ENCODE measurements around the gene SLC35F4.
"Not testable (repeated sequence)": the region's sequence is repeated elsewhere in the genome, so short reads cannot be mapped to it uniquely, and the experiment has no call there.

SLC35F4 gene

DNA sequence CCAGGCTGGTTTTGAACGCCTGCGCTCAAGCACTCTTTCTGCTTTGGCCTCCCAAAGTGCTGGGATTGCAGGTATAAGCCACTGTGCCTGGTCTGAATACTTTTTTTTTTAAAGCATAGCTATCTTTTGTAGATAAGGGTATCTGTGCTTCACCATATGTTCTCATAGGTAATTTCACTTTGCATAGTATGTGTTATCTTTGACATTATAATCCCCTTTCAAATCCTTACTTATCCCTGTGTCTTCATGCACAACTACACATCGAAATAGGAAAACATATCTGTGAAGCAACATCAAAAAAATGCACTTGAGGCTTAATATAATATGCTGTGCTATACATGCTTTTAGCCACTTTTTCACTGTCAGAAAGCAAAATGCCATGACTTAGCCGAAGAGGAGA, 94.1 kb downstream of the SLC35F4 start:
- DNase-seq: no peak

GRCh38 chr14:57769863-57770523, 95.9 kb downstream of the SLC35F4 start:
- no peak for DNase-seq

- no peak for DNase-seq
These were observed 104.1 kb downstream of the SLC35F4 start for GRCh38 chr14:57761800-57762199.

- no peak for DNase-seq
These were observed 105.0 kb downstream of the SLC35F4 start for GRCh38 chr14:57760896-57761295.

DNA sequence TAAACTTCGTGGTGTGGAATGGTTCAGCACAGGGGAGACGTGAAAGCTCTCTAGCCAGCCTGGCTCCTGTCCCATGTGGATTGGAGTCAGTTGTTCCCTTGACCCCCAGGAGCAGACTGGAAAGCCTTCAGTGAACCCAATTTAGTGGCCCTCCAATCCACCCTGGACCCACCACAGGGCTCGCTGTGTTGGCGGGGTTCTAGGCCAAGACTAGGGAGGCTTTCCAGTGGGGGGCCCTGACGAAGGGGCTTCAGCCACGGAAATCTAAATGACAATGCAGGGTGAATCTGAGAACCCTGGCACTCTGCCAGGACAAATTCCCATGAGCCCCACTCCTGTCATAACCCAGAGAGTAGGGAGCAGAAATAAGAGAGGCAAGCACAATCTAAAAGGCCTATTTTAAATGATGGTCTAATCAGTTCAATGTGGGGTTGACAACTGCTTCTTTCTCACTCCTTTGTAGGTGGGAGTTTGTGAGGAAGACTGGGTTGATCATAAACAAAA, 110.8 kb downstream of the SLC35F4 start:
- DNase-seq: no peak

GRCh38 chr14:57754527-57754926, 111.4 kb downstream of the SLC35F4 start:
- no peak for DNase-seq

GRCh38 chr14:57753821-57754220, 112.1 kb downstream of the SLC35F4 start:
- DNase-seq: no peak

DNA sequence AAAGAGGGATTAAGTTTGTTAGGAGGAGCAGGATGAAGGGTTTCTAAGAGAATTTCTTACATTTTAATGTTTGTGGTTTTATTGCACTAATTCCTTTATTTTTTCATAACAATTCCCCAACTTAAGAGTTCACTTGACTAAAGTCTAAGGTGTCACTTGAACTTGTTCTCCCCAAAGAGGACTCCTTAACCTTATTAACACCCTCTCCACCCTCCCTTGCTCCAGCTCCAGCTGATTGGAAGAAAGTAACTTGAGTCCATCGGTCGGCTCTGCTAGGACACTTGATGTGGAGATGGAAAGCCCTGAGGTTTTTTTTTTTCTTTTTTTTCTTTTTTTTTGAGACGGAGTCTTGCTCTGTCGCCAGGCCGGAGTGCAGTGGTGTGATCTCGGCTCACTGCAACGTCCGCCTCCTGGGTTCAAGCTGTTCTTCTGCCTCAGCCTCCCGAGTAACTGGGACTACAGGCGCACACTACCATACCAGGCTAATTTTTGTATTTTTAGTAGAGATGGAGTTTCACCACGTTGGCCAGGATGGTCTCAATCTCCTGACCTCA, 113.7 kb downstream of the SLC35F4 start:
- not testable (repeated sequence) for DNase-seq

DNA sequence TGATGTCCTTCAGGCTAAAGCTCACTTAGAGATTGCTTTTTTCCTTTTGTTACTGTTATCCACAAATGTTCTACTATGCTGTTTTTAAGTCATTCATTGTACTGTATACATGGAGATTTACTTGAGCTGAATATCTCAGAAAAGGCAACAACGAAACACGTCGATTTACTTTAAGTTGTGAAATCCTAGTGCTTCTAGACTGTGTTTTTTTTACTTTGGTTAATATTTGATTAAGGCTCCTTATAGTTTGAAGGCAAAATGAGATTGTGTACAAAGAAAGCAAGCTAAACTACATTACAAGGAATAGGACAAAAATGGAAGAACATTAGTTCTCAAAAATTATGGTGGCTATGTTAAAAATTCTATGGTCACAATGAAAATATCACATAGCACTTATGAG, 114.5 kb downstream of the SLC35F4 start:
- DNase-seq: no peak

- DNase-seq: no peak
These were observed 116.6 kb downstream of the SLC35F4 start for GRCh38 chr14:57749267-57749666.

DNA sequence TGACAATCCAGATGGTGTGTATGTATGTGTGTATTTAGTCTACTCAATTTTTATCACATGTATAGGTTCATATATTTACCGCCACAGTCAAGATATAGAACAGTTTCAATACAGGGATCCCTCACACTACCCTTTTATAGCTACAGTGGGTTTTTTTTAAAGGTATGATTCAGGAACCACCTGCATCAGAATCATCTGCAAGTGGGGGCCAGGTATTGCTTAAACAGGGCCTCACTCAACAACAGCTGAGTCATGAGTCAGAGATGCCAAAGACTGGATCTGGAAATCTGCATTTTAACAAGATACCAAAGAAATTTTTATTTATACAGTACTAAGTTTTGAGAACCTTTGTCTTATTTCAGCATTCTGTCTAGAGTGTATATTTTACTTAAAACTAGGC, 117.6 kb downstream of the SLC35F4 start:
- DNase-seq: no peak

- DNase-seq: no peak
These were observed 118.9 kb downstream of the SLC35F4 start for GRCh38 chr14:57747036-57747435.

DNA sequence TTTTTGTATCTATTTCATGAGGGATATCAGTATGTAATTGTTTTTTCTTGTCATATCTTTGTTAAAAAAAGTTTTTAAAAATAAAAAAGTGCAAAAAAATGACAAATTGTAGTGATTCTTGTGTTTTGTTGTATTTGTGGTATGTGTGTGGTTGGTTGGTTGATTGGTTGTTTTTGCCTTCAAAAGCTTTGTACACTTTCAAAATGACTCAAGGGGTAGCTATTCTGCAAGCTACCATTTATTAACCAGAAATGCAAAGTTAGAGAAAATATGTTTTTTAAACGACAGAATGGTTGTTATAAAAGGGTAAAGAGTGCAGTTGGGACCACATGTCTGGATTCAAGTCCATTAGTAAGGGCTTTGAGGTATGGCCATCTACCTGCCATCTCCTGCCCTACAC, 119.3 kb downstream of the SLC35F4 start:
- no peak for DNase-seq

DNA sequence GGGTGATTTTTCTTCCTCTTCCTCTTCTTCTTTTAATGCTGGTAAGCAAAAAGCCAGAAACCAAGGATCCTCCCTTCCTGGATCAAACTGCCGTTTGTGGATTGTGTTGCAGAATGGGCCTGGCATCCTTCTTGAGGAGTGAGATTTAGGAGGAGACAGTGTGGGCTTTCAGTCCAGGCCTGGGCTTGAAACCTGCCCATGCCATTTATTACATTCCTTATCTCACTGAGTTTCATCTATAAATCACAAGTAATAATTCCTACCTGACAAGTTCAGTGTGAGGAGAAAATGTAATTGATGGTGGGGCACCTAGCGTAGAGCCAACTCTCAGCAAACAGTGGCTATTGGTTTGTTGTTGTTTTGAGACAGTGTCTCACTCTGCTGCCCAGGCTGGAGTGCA, 126.4 kb downstream of the SLC35F4 start:
- DNase-seq: no peak

DNA sequence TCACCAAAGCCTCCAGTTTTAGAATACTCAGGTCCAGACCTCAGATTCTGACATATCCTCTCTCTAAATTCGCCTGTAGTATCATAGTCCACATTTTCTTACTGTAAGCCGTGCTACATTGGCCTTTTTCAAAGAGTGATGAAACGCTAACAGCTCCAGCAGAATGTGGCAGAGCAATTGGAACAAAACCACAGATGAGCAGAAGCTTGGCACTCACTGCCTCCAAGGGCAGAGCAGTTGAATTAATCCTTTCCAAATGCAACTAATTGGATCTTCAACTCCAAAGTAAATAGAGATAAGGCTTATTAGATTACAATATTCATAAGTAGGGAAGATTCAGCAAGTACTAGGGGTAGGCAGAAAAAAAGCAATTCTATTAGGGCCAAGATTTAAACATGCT, 128.3 kb downstream of the SLC35F4 start:
- no peak for DNase-seq

DNA sequence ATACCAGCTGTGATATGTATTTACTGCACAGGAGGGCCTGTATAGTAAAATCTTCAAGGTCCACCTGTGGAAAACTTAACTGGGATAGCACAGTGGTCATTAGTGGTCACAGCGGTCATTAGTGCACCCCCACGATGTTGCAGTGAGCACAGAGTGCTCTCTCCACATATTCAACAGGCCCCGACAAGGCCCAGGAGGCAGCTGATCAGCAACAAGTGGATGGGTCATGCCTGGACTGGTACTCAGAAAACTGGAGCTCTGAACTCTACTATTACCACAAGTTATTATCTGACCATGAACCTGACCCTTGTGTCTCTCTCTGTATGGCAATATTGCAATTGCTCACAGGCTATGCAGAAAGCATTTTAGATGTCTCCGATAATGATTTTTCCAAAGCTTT, 129.5 kb downstream of the SLC35F4 start:
- no peak for DNase-seq

DNA sequence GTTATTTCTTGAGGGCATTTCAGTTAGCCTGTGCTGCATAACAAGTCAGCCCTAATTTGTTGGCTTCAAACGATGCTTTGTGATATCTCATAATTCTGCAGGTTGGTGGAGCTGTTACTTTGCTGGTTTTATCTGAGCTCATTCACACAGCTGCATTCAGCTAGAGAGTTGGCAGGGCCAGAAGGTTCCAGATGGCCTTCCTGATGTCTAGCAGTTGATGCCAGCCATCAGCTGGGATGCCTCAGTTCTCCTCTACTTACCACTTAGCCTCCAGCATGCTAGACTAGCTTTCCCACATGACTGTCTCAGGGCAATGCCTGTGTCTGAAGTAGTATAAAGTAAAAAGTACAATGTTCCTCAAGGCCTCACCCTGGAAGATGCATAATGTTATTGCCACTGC, 130.6 kb downstream of the SLC35F4 start:
- DNase-seq: no peak

DNA sequence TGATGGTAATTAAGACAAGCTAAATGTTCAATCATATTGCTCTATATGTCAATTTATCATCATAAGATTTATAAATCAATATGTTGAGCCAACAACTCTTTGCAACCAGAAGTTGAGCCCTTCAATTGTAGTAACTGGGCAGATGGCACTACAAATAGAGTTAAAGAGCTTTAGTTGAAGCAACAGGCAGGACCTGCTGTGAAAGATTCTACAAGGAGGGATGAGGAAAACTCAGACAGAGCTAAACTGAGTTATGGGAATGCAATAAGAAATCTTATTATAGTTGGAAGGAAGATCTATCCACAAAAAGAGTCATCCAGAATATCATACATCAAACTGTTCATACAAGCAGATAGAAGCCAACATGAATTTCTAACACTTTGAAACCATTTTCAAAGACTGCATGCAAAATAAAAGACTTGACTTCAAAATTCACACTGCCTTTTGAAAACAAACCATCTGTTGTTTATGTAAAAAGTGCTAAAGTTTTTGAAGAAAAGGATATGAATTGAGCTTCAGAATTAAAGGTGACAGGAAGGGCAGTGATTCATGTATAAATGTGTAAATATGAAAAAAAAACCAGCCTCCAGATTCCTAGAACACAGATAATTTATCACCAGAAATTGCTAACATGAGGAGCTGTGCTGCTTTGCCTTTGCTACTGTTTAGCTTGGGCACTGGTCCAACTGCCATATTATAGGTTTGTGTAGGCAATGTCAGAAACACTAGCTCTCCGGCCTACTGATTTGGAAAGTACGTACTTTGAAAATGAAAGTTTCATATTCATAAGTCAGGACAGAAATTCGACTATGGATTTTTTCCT, 133.2 kb downstream of the SLC35F4 start:
- DNase-seq: no peak

DNA sequence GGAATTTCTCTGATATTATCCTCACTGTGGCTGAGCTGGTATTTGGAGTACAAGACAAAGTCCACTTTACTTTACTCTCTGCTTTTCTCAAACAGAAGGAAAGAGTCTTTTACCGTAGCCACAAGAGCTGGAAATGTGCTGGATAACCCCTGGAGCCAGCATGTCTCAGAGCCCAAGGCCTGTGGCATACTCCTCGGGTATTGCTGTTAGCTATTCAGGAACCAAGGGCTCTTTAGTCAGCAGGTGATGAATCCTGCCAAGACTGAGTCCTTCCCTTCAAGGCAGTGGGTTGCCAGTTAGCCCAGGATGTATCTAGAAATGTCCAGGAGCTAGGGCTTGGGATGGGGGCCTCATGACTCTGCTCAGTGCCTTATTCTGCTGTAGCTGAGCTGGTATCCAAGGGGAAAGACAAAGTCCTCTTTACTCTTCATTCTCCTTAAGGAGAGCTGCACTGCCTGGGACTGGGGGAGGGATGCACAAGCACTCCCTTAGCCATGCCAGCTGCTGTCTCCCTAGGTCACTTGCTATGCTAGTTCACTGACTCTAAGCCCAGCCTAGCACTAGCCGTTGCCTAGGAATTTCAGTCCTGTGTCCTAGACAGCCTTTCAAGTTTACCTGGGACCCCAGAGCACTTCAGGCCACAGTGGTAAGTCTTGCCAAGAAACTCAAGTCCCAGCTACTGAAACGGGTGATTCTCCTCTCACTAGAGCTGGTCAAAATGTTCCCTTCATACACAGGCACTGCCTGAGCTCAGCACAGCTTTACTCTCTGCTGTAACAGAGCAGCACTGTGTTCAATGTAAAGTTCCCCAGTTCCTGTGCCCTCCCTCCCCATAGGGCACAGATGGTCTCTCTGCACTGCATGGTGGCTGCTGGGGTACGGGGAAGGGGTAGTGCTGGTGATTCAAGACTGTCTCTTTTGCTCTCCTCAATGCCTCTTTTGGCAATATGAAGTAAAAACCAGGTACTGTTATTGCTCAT, 136.4 kb downstream of the SLC35F4 start:
- no peak for DNase-seq

DNA sequence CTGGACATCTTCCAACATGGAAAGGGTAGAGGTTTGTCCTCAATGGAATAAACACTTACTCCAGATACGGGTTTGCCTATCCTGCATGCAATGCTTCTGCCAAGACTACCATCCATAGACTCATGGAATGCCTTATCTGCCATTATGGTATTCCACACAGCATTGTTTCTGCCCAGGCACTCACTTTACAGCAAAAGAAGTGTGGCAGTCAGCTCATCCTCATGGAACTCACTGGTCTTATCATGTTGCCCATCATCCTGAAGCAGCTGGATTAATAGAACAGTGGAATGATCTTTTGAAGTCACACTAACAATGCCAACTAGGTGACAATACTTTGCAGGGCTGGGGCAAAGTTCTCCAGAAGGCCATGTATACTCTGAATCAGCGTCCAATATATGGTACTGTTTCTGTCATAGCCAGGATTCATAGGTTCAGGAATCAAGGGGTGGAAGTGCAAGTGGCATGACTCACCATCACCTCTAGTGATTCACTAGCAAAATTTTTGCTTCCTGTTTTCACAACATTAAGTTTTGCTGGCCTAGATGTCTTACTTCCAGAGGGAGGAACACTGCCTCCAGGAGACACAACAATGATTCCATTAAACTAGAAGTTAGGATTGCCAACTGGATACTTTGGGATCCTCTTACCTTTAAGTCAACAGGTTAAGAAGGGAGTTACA, 140.4 kb downstream of the SLC35F4 start:
- no peak for DNase-seq

DNA sequence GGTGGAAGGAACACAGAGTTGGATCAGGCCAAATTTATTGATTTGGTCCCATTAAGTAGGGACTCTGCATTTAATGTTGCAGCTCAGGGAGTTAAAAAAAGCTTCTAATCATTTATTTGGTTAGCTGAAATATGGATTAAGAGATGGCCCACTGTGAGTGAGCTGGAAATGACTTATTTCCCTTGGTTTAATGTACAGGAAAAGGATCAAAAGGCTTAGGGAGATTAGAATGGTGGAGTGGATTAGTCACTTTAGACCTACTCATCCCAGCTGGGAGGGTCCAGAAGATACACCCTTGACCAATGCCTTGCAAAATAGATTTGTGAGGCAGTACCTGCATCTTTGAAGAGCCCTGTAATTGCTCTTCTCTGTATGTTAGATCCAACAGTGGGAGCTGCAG, 143.8 kb downstream of the SLC35F4 start:
- not testable (repeated sequence) for DNase-seq

DNA sequence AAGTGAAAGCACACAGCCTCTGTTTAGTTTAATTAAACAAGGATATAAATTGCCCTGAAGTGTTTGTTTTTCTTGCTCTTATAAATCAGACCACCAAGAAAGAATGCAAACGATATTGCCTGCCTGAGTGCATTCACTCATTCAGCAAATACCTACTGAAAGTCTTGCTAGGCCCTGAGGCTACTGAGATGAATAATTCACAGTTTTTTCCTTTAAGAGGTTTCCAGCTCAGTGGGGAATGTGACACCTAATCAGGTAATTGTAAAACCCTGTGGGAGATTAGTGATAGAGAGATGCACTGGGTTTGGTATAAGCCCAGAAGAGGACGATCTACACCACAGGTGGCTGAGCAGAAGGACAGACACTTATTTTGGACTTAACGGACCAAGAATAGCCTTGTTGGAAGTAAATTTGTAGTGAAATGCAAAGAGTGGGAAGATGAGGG, 151.4 kb downstream of the SLC35F4 start:
- no peak for DNase-seq

All from activated effector memory CD4-positive, alpha-beta T cell treated with anti-CD3 and anti-CD28 coated beads, Interleukin-2, amount 50 U/mL, for 16 hours (primary cell).